SK-N-SH (cell line): ENCODE results near the gene GDE1. TPM values are rescaled to one million over a fixed set of nuclear protein-coding genes. Genes with fewer than 3 reads are reported as not detected.

Experiments used
- CTCF ChIA-PET: fragments of 300-600, 350-600 bp; formaldehyde crosslinking; extraction: SDS; loops from one replicate; lab custom pipeline; 2021; lab: Yijun Ruan, JAX
- POLR2A ChIA-PET: fragments of 350-600 bp; sonication (Branson Sonifier 250); formaldehyde crosslinking; extraction: SDS; loops from one replicate; lab custom pipeline; 2020; ENCODE audit warnings: antibody characterized with exemption, inconsistent platforms; lab: Yijun Ruan, JAX
- DNase-seq: peaks from one replicate; pipeline ENCODE4 v3.0.0; 2012
- H2AFZ ChIP-seq: fragments of 200-600 bp; sonication (generic); 2 replicates; pipeline ENCODE4 v1.8.1; 2016; ENCODE audit warnings: antibody characterized with exemption, mild to moderate bottlenecking, low read depth
- H3F3A ChIP-seq: fragments of 200-600 bp; sonication (generic); replicated peaks from 2 replicates; pipeline ENCODE3; 2016; ENCODE audit warnings: antibody characterized with exemption, mild to moderate bottlenecking; ENCODE audit not compliant: insufficient read depth
- H3K27ac ChIP-seq, 2 experiments: fragments of 200-500 bp in 1 of 2; fragments of 200-600 bp in 1 of 2; sonication (Bioruptor generic) in 1 of 2; sonication (generic), shearing (Covaris generic) in 1 of 2; 2 replicates each; pipeline versions ENCODE4 v1.5.1 to v1.6.1; 2014 to 2016; ENCODE audit warnings: low read depth in 2 of 2, inconsistent platforms in 1 of 2, low read length in 1 of 2, mild to moderate bottlenecking in 1 of 2, mixed read lengths in 1 of 2
- H3K27me3 ChIP-seq: fragments of 200-600 bp; sonication (generic), shearing (Covaris generic); 2 replicates; pipeline ENCODE4 v1.6.1; 2016; ENCODE audit warnings: mixed run types; ENCODE audit not compliant: insufficient read depth
- H3K36me3 ChIP-seq, 2 experiments: fragments of 200-500 bp in 1 of 2; fragments of 200-600 bp in 1 of 2; sonication (Bioruptor generic) in 1 of 2; sonication (generic) in 1 of 2; replicated peaks in 1 of 2; 2 replicates each; pipeline versions ENCODE3 to v1.5.1; 2014 to 2016; ENCODE audit warnings: low read length in 1 of 2, mild to moderate bottlenecking in 1 of 2; ENCODE audit not compliant: insufficient read depth in 2 of 2, control insufficient read depth in 1 of 2
- H3K4me1 ChIP-seq, 2 experiments: fragments of 200-500 bp in 1 of 2; fragments of 200-600 bp in 1 of 2; sonication (Bioruptor generic) in 1 of 2; sonication (generic), shearing (Covaris generic) in 1 of 2; 2 replicates each; pipeline versions ENCODE4 v1.5.1 to v1.6.1; 2014 to 2016; ENCODE audit warnings: low read depth in 1 of 2, low read length in 1 of 2, mixed run types in 1 of 2; ENCODE audit not compliant: insufficient read depth in 2 of 2, control insufficient read depth in 1 of 2
- H3K4me2 ChIP-seq: fragments of 200-600 bp; sonication (generic), shearing (Covaris generic); 2 replicates; pipeline ENCODE4 v1.6.1; 2017; ENCODE audit warnings: mixed run types
- H3K4me3 ChIP-seq, 2 experiments: fragments of 200-500 bp in 1 of 2; fragments of 200-600 bp in 1 of 2; sonication (Bioruptor generic) in 1 of 2; sonication (generic), shearing (Covaris generic) in 1 of 2; 2 replicates each; pipeline versions ENCODE4 v1.5.1 to v1.8.1; 2014 to 2016; ENCODE audit warnings: low read depth in 2 of 2, inconsistent platforms in 1 of 2, low read length in 1 of 2, mild to moderate bottlenecking in 1 of 2, mixed read lengths in 1 of 2, moderate library complexity in 1 of 2
- H3K79me2 ChIP-seq: fragments of 200-600 bp; sonication (generic); 2 replicates; pipeline ENCODE4 v1.8.1; 2017; ENCODE audit warnings: mild to moderate bottlenecking; ENCODE audit not compliant: insufficient read depth
- H3K9ac ChIP-seq: fragments of 200-600 bp; sonication (generic); 2 replicates; pipeline ENCODE4 v1.6.1; 2017; ENCODE audit warnings: mixed run types
- H3K9me2 ChIP-seq: fragments of 200-600 bp; sonication (generic); 2 replicates; pipeline ENCODE4 v1.6.1; 2017; ENCODE audit warnings: mixed run types
- H3K9me3 ChIP-seq: fragments of 200-600 bp; sonication (generic); 2 replicates; pipeline ENCODE4 v1.6.1; 2017; ENCODE audit warnings: mixed run types, mild to moderate bottlenecking, moderate library complexity
- H4K20me1 ChIP-seq: fragments of 200-600 bp; sonication (generic); 2 replicates; pipeline ENCODE4 v1.6.1; 2017; ENCODE audit warnings: mild to moderate bottlenecking, mixed run types; ENCODE audit not compliant: insufficient read depth
- CHD2 ChIP-seq: fragments of 150-350 bp; IDR thresholded peaks from 2 replicates; pipeline ENCODE4 v1.6.1; 2018; ENCODE audit warnings: low read length; ENCODE audit not compliant: partially characterized antibody
- ELF1 ChIP-seq: IDR thresholded peaks from 2 replicates; pipeline ENCODE4 v1.4.0; 2012
- FOSL2 ChIP-seq: IDR thresholded peaks from 2 replicates; pipeline ENCODE4 v1.4.0; 2012; ENCODE audit warnings: low read depth, mild to moderate bottlenecking, moderate library complexity, borderline replicate concordance
- FOXJ3 ChIP-seq: sonication (generic); formaldehyde crosslinking; IDR thresholded peaks from 2 replicates; pipeline ENCODE4 v1.5.1; 2020; ENCODE audit warnings: mild to moderate bottlenecking, missing genetic modification reagents
- GATA2 ChIP-seq: sonication (generic); formaldehyde crosslinking; IDR thresholded peaks from 2 replicates; pipeline ENCODE4 v1.5.0; 2020; ENCODE audit warnings: mild to moderate bottlenecking, missing genetic modification reagents
- NRF1 ChIP-seq: IDR thresholded peaks from 2 replicates; pipeline ENCODE4 v1.6.1; 2012; ENCODE audit warnings: low read depth, mild to moderate bottlenecking, low read length
- RAD21 ChIP-seq: IDR thresholded peaks from 2 replicates; pipeline ENCODE4 v1.6.1; 2012; ENCODE audit warnings: mild to moderate bottlenecking, low read length
- RFX5 ChIP-seq: IDR thresholded peaks from 2 replicates; pipeline ENCODE4 v1.6.1; 2012; ENCODE audit warnings: mild to moderate bottlenecking, improper control_type of control experiment, low read length
- SIN3A ChIP-seq: IDR thresholded peaks from 2 replicates; pipeline ENCODE4 v1.6.1; 2012; ENCODE audit warnings: low read depth, mild to moderate bottlenecking, low read length, moderate library complexity, borderline replicate concordance
- TCF12 ChIP-seq: IDR thresholded peaks from 2 replicates; pipeline ENCODE4 v1.4.0; 2012
- TEAD4 ChIP-seq: IDR thresholded peaks from 2 replicates; pipeline ENCODE4 v1.4.0; 2012; ENCODE audit warnings: mild to moderate bottlenecking, borderline replicate concordance; ENCODE audit not compliant: insufficient read depth
- YY1 ChIP-seq: IDR thresholded peaks from 2 replicates; pipeline ENCODE4 v1.4.0; 2012; ENCODE audit warnings: low read depth, mild to moderate bottlenecking
- polyA plus RNA-seq, 3 experiments: library from polyadenylated mRNA; depleted of rRNA; stranded (reverse); fragments of >200 nt; gene quantifications; 2 replicates each; pipeline ENCODE4 v1.2.3, GENCODE V29; 2012
- TF ChIP-seq, protein P1 (sequence below): IDR thresholded peaks from 2 replicates; pipeline ENCODE4 v1.4.0; 2012; ENCODE audit warnings: low read depth
- TF ChIP-seq, protein P2 (sequence below): IDR thresholded peaks from 2 replicates; pipeline ENCODE4 v1.6.1; 2012; ENCODE audit warnings: mild to moderate bottlenecking, low read depth, low read length, moderate library complexity
- TF ChIP-seq, protein P3 (sequence below): fragments of 200-600 bp; sonication (generic); IDR thresholded peaks from 2 replicates; pipeline ENCODE4 v1.6.1; 2017; ENCODE audit warnings: antibody characterized with exemption, mild to moderate bottlenecking, moderate library complexity

Gene GDE1
- polyA plus RNA-seq, 1 of the 3 experiments (the other 2 are of a cell fraction): 37.0 TPM

DNA sequence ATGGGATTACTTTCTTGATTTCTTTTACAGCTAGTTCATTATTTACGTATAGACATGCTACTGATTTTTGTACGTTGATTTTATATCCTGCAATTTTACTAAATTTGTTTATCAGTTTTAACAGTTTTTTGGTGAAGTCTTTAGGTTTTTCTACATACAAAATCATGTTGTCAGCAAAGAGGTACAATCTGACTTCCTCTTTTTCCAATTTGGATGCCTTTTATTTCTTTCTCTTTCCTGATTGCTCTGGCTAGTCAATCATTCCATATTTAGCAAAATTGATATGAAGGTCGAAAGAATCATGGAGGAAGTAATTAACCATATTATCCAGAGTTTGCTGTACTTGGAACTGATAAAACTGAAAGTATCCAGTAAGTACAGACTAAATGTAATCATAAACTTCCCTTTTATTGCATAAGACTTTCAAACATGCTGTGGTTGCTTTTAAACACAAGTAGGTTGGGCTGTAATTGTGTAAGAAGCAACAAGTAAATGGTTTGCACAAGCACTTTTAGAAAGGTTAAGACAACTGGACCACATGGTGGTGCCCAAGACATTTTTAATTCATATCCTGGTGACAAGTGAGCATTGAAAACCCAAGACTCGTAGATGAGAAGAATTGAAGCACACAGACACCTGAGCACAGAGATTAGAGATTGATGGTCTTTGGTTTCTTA, 8.4 kb downstream of the GDE1 start (continued):
- no peak for TF ChIP-seq FOSL2

DNA sequence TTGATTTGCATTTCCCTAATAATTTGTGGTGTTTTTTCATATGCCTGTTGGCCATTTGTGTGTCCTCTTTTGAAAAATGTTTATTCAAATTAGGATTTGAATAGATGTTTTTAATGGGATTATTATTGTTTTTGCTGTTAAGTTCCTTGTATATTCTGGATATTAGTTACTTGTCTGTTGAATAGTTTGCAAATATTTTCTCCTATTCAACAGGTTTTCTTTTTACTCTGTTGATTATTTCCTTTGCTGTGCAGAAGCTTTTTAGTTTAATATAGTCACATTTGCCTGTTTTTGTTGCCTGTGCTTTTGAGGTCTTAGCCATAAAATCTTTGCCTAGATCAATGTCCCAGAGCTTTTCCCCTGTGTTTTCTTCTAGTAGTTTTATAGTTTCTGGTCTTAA, 9.6 kb downstream of the GDE1 start:
- Histone ChIP-seq H3K36me3 (peaks cover 63 to 73% of the 10 kb centered on the region in 2 experiments), H4K20me1 (no peaks in the 10 kb centered on the region), H3K27ac (no peak overlapping the region), H3K79me2 (0 out of 2 replicates have a peak, but pooled peaks cover 7% of the 10 kb centered on the region), H3K9me2 (no peaks in the 10 kb centered on the region), H2AFZ (no peak overlapping the region), H3K4me3 (no peak overlapping the region), H3K27me3 (no peaks in the 10 kb centered on the region), H3F3A (peaks cover 5% of the 10 kb centered on the region), H3K9me3 (no peaks in the 10 kb centered on the region), H3K4me1 (no peaks in the 10 kb centered on the region), H3K9ac (no peak overlapping the region), H3K4me2 (no peak overlapping the region)
- POLR2A ChIA-PET: no interaction called here
- TF ChIP-seq, protein P1, sequence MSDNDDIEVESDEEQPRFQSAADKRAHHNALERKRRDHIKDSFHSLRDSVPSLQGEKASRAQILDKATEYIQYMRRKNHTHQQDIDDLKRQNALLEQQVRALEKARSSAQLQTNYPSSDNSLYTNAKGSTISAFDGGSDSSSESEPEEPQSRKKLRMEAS: no peak
- TF ChIP-seq GATA2 (no peak), RFX5 (no peak), FOXJ3 (no peak), ELF1 (no peak), CHD2 (no peak), RAD21 (no peak), FOSL2 (no peak), TEAD4 (no peak), NRF1 (no peak), YY1 (no peak), SIN3A (no peak), TCF12 (no peak)
- TF ChIP-seq, protein P2, sequence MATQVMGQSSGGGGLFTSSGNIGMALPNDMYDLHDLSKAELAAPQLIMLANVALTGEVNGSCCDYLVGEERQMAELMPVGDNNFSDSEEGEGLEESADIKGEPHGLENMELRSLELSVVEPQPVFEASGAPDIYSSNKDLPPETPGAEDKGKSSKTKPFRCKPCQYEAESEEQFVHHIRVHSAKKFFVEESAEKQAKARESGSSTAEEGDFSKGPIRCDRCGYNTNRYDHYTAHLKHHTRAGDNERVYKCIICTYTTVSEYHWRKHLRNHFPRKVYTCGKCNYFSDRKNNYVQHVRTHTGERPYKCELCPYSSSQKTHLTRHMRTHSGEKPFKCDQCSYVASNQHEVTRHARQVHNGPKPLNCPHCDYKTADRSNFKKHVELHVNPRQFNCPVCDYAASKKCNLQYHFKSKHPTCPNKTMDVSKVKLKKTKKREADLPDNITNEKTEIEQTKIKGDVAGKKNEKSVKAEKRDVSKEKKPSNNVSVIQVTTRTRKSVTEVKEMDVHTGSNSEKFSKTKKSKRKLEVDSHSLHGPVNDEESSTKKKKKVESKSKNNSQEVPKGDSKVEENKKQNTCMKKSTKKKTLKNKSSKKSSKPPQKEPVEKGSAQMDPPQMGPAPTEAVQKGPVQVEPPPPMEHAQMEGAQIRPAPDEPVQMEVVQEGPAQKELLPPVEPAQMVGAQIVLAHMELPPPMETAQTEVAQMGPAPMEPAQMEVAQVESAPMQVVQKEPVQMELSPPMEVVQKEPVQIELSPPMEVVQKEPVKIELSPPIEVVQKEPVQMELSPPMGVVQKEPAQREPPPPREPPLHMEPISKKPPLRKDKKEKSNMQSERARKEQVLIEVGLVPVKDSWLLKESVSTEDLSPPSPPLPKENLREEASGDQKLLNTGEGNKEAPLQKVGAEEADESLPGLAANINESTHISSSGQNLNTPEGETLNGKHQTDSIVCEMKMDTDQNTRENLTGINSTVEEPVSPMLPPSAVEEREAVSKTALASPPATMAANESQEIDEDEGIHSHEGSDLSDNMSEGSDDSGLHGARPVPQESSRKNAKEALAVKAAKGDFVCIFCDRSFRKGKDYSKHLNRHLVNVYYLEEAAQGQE: no peak
- TF ChIP-seq, protein P3, sequence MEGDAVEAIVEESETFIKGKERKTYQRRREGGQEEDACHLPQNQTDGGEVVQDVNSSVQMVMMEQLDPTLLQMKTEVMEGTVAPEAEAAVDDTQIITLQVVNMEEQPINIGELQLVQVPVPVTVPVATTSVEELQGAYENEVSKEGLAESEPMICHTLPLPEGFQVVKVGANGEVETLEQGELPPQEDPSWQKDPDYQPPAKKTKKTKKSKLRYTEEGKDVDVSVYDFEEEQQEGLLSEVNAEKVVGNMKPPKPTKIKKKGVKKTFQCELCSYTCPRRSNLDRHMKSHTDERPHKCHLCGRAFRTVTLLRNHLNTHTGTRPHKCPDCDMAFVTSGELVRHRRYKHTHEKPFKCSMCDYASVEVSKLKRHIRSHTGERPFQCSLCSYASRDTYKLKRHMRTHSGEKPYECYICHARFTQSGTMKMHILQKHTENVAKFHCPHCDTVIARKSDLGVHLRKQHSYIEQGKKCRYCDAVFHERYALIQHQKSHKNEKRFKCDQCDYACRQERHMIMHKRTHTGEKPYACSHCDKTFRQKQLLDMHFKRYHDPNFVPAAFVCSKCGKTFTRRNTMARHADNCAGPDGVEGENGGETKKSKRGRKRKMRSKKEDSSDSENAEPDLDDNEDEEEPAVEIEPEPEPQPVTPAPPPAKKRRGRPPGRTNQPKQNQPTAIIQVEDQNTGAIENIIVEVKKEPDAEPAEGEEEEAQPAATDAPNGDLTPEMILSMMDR: no peak
- CTCF ChIA-PET: interaction anchor here (1.1 to 1.5 kb wide), 2 partner anchors 9 to 10 kb away, joined by 3 read pairs; no protein-coding TSS in a partner anchor
- no peak for DNase-seq
